GM12878 (cell line): Measurements from ENCODE around the gene VPS45.

Source experiments
- HCFC1 ChIP-seq: fragments of 150-350 bp; IDR thresholded peaks from 2 replicates; pipeline ENCODE4 v1.6.1; 2014; ENCODE audit warnings: low read length
- JUND ChIP-seq: IDR thresholded peaks from 2 replicates; pipeline ENCODE4 v1.6.1; 2012; ENCODE audit warnings: low read depth, mild to moderate bottlenecking, low read length, improper control_type of control experiment, moderate library complexity
- TCF7 ChIP-seq: IDR thresholded peaks from 2 replicates; pipeline ENCODE4 v1.6.1; 2014; ENCODE audit warnings: antibody characterized with exemption, borderline replicate concordance

- TF ChIP-seq TCF7 (no peak), HCFC1 (no peak), JUND (no peak)
These were observed 1.2 kb upstream of the VPS45 start for GRCh38 chr1:150066328-150066727.
